Mesendoderm (in vitro differentiated cells): ENCODE data around the gene ZNF140.

Experiments used
- DNase-seq: peaks from one replicate; pipeline ENCODE4 v3.0.0; 2013
- H2AK5ac ChIP-seq: 2 replicates; pipeline ENCODE4 v1.6.1; 2013; ENCODE audit warnings: low read length, inconsistent platforms
- H2BK120ac ChIP-seq: 2 replicates; pipeline ENCODE4 v1.6.1; 2013; ENCODE audit warnings: low read depth, mild to moderate bottlenecking, low read length, moderate library complexity, mixed read lengths
- H2BK15ac ChIP-seq: replicated peaks from 2 replicates; pipeline ENCODE4 v1.6.1; 2013; ENCODE audit warnings: low read depth, mild to moderate bottlenecking, moderate library complexity
- H2BK5ac ChIP-seq: 2 replicates; pipeline ENCODE4 v1.6.1; 2013; ENCODE audit warnings: low read length, inconsistent platforms
- H3K18ac ChIP-seq: 2 replicates; pipeline ENCODE4 v1.6.1; 2013; ENCODE audit warnings: mild to moderate bottlenecking, low read length, mixed read lengths
- H3K23ac ChIP-seq: one replicate; pipeline ENCODE4 v1.6.1; 2013; ENCODE audit warnings: low read length
- H3K27ac ChIP-seq: 2 replicates; pipeline ENCODE4 v1.5.1; 2013; ENCODE audit warnings: low read depth, mild to moderate bottlenecking, inconsistent platforms, low read length, moderate library complexity
- H3K27me3 ChIP-seq: 2 replicates; pipeline ENCODE4 v1.6.1; 2013; ENCODE audit warnings: low read length, control low read depth, mild to moderate bottlenecking, inconsistent platforms; ENCODE audit not compliant: insufficient read depth, poor library complexity
- H3K36me3 ChIP-seq: 2 replicates; pipeline ENCODE4 v1.6.1; 2013; ENCODE audit warnings: low read length, inconsistent platforms; ENCODE audit not compliant: control insufficient read depth, insufficient read depth
- H3K4ac ChIP-seq: one replicate; pipeline ENCODE4 v1.6.1; 2013; ENCODE audit warnings: low read depth, mild to moderate bottlenecking, low read length, moderate library complexity
- H3K4me1 ChIP-seq: 2 replicates; pipeline ENCODE4 v1.6.1; 2013; ENCODE audit warnings: low read depth, low read length, inconsistent platforms; ENCODE audit not compliant: control insufficient read depth
- H3K4me2 ChIP-seq: 2 replicates; pipeline ENCODE4 v1.6.1; 2013; ENCODE audit warnings: low read length
- H3K4me3 ChIP-seq: 2 replicates; pipeline ENCODE4 v1.5.1; 2013; ENCODE audit warnings: mild to moderate bottlenecking, low read length
- H3K56ac ChIP-seq: one replicate; pipeline ENCODE4 v1.6.1; 2013; ENCODE audit warnings: low read length
- H3K79me1 ChIP-seq: 2 replicates; pipeline ENCODE4 v1.6.1; 2013; ENCODE audit warnings: low read length, inconsistent platforms
- H3K79me2 ChIP-seq: 2 replicates; pipeline ENCODE4 v1.6.1; 2013; ENCODE audit warnings: mild to moderate bottlenecking, low read length; ENCODE audit not compliant: control insufficient read depth, insufficient read depth
- H3K9ac ChIP-seq: 2 replicates; pipeline ENCODE4 v1.6.1; 2013; ENCODE audit warnings: low read length, inconsistent platforms
- H4K5ac ChIP-seq: one replicate; pipeline ENCODE4 v1.6.1; 2013; ENCODE audit warnings: low read length
- H4K8ac ChIP-seq: one replicate; pipeline ENCODE4 v1.6.1; 2013; ENCODE audit warnings: low read depth, mild to moderate bottlenecking, control low read depth, low read length, moderate library complexity
- WGBS: extraction: QIAGEN DNeasy Blood & Tissue Kit; methylation state at CpG from one replicate; pipeline ENCODE4 v1.1.7; 2013; ENCODE audit warnings: low lambda C conversion rate, missing lambda C conversion rate; ENCODE audit not compliant: insufficient coverage; ENCODE audit errors: extremely low coverage; 5-methylcytosine and 5-hydroxymethylcytosine counted together

Gene ZNF140

DNA sequence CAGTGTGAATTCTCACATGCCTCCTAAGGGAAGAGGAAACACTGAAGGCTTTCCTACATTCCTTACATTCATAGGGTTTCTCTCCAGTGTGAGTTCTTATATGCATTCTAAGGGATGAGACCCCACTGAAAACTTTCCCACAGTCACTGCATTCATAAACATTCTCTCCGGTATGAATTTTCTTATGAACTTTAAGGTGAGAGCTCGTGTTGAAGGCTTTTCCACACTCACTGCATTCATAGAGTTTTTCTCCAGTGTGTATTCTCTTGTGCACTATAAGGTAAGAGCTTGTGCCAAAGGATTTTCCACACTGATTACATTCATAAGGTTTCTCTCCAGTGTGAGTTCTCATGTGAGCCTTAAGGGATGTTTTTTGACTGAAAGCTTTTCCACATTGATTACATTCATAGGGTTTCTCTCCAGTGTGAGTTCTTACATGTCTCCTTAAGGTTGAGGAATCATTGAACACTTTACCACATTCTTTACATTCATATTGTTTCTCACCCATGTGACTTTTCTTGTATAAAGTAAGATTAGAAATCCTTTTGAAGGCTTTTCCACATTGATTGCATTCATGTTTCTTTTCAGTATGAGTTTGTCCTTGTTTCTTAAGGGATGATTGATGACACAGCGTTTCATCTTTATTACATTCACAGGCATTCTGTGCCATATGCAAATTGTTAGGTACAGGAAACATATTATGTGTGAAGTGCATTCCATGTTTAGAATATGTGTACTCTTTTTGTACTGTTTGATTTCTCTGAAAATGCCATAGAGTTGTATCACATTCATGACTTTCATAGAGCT lies 39.9 kb downstream of the ZNF140 start:
- no peak overlapping the region for H3K4me2 ChIP-seq
- no peak overlapping the region for H3K18ac ChIP-seq
- peaks cover 7% of the 10 kb centered on the region for H3K36me3 ChIP-seq
- H2BK5ac ChIP-seq = no peak overlapping the region
- WGBS = no CpG with 5 or more reads among the region's 3 CpGs
- no peak overlapping the region for H3K56ac ChIP-seq
- no peak overlapping the region for H2BK120ac ChIP-seq
- no peaks in the 10 kb centered on the region for H3K27me3 ChIP-seq
- no peak overlapping the region for H3K4ac ChIP-seq
- H2BK15ac ChIP-seq = no peak overlapping the region
- H3K9ac ChIP-seq = no peak overlapping the region
- H3K4me3 ChIP-seq = no peak overlapping the region
- no peak overlapping the region for H3K23ac ChIP-seq
- no peaks in the 10 kb centered on the region for H3K4me1 ChIP-seq
- H2AK5ac ChIP-seq = no peak overlapping the region
- no peak overlapping the region for H3K27ac ChIP-seq
- no peak overlapping the region for H4K8ac ChIP-seq
- no peaks in the 10 kb centered on the region for H3K79me2 ChIP-seq
- peaks cover under 1% of the 10 kb centered on the region for H3K79me1 ChIP-seq
- no peak overlapping the region for H4K5ac ChIP-seq
- peak; percentile 21 for DNase-seq

GRCh38 chr12:133124674-133125073 lies 44.0 kb downstream of the ZNF140 start:
- Histone ChIP-seq H3K36me3 (peaks cover 5% of the 10 kb centered on the region), H2BK120ac (no peak overlapping the region), H4K8ac (no peak overlapping the region), H3K79me2 (no peaks in the 10 kb centered on the region), H2BK5ac (no peak overlapping the region), H2AK5ac (no peak overlapping the region), H3K4ac (no peak overlapping the region), H3K9ac (no peak overlapping the region), H3K4me3 (no peak overlapping the region), H3K4me2 (no peak overlapping the region), H3K79me1 (peaks cover 2% of the 10 kb centered on the region), H3K27me3 (no peaks in the 10 kb centered on the region), H4K5ac (no peak overlapping the region), H3K18ac (no peak overlapping the region), H3K56ac (no peak overlapping the region), H3K27ac (no peak overlapping the region), H3K23ac (no peak overlapping the region), H2BK15ac (no peak overlapping the region), H3K4me1 (no peaks in the 10 kb centered on the region)
- no CpG with 5 or more reads among the region's 2 CpGs for WGBS
- DNase-seq = no peak

- H4K8ac ChIP-seq = no peak overlapping the region
- no CpG with 5 or more reads among the region's 26 CpGs for WGBS
- H3K4me3 ChIP-seq = peak overlapping the region; percentile 92
- H3K56ac ChIP-seq = peak overlapping the region; percentile 97
- H3K79me2 ChIP-seq = no peaks in the 10 kb centered on the region
- no peaks in the 10 kb centered on the region for H3K36me3 ChIP-seq
- H4K5ac ChIP-seq = no peak overlapping the region
- peak overlapping the region; percentile 87 for H3K9ac ChIP-seq
- H3K79me1 ChIP-seq = peaks cover 2% of the 10 kb centered on the region
- peak overlapping the region; percentile 78 for H3K27ac ChIP-seq
- H3K4ac ChIP-seq = peak overlapping the region; percentile 8
- H2BK5ac ChIP-seq = no peak overlapping the region
- no peak overlapping the region for H2BK15ac ChIP-seq
- no peak overlapping the region for H2BK120ac ChIP-seq
- no peaks in the 10 kb centered on the region for H3K4me1 ChIP-seq
- H3K27me3 ChIP-seq = no peaks in the 10 kb centered on the region
- H3K4me2 ChIP-seq = peak overlapping the region; percentile 29
- H3K23ac ChIP-seq = no peak overlapping the region
- H3K18ac ChIP-seq = peak overlapping the region; percentile 13
- DNase-seq = no peak
- no peak overlapping the region for H2AK5ac ChIP-seq
Measured at GRCh38 chr12:133129368-133130037, 48.8 kb downstream of the ZNF140 start.

DNA sequence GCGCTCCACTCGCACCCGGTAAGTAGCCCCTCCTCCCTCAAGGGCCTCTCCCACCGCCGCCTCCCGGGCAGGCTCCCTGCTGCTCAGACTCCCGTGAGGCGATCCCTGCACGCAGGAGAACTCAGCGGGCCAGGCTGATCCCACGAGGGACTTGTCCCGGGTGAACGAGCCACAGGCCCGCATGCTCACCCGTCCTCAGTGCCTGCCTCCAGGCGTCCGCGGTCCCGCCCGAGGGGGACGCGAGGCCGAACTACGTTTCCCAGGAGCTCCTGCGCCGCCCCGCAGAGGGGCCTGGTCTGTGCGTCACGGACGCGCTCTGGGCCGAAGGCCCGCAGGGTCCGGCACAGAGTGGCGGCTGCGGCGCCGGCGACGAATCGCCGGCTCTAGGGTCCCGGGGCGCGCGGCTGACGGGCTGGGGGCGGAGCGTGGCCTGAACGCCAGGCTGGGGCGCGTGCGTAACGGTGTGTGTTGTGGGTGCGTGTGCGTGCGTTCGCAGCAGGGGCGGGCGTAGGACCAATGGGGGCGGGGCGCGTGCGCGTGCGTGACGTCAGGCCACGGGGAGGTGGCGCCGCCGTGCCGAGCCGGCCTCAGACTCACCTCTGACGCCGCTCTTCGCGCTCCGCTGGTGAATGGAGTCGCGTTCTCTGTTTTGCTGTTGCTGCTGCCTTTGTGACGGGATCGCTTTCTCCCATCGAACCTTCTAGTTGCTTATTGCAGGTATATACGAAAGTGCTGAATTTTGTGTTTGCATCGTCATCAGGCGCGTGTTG lies 49.5 kb downstream of the ZNF140 start, which contains the start of the genes ZNF10 and ZNF891:
Gene ZNF10 (plus strand): TSS at position 590 of the 770 bp plus-strand sequence. CDS start 13,866 bp downstream, outside the sequence.
Gene ZNF891 (minus strand): TSS at position 237 of the 770 bp plus-strand sequence. CDS start 8,356 bp downstream, outside the sequence.
- peak within 1 kb of the TSS; percentile 30 for H4K8ac ChIP-seq

GRCh38 chr12:133130808-133131128 lies 50.0 kb downstream of the ZNF140 start:
- DNase-seq = no peak
- peaks cover 4% of the 10 kb centered on the region for H3K36me3 ChIP-seq

More for the DNA sequence above, 49.5 kb downstream of the ZNF140 start, which contains the start of the genes ZNF10 and ZNF891:
- peak; percentile 97 for DNase-seq
- Histone ChIP-seq H3K56ac (peak within 1 kb of the TSS; percentile 97), H3K4ac (peak within 1 kb of the TSS; percentile 8), H2BK5ac (no peak within 1 kb of the TSS), H3K79me2 (no peaks in the 10 kb centered on the region), H3K4me1 (no peaks in the 10 kb centered on the region), H3K4me3 (peak within 1 kb of the TSS; percentile 92), H3K4me2 (peak within 1 kb of the TSS; percentile 62), H3K27ac (peak within 1 kb of the TSS; percentile 78), H3K9ac (peak within 1 kb of the TSS; percentile 87), H2BK15ac (no peak within 1 kb of the TSS), H4K5ac (no peak within 1 kb of the TSS), H3K27me3 (no peaks in the 10 kb centered on the region), H3K36me3 (peaks cover 2% of the 10 kb centered on the region), H2AK5ac (no peak within 1 kb of the TSS), H3K18ac (peak within 1 kb of the TSS; percentile 13), H3K79me1 (peaks cover 2% of the 10 kb centered on the region), H3K23ac (no peak within 1 kb of the TSS), H2BK120ac (no peak within 1 kb of the TSS)
- no CpG with 5 or more reads among the region's 87 CpGs for WGBS

More at GRCh38 chr12:133130808-133131128, 50.0 kb downstream of the ZNF140 start:
- H2BK15ac ChIP-seq = no peak overlapping the region
- H3K4me1 ChIP-seq = no peaks in the 10 kb centered on the region
- H3K56ac ChIP-seq = peak overlapping the region; percentile 88
- no peak overlapping the region for H2AK5ac ChIP-seq
- peak overlapping the region; percentile 81 for H3K9ac ChIP-seq
- H3K23ac ChIP-seq = no peak overlapping the region
- peak overlapping the region; percentile 62 for H3K4me2 ChIP-seq
- H2BK5ac ChIP-seq = no peak overlapping the region
- peak overlapping the region; percentile 66 for H3K4me3 ChIP-seq
- WGBS = no CpG with 5 or more reads among the region's 17 CpGs
- peak overlapping the region; percentile 54 for H3K27ac ChIP-seq
- H2BK120ac ChIP-seq = no peak overlapping the region
- H4K5ac ChIP-seq = no peak overlapping the region
- no peak overlapping the region for H3K18ac ChIP-seq
- H3K4ac ChIP-seq = no peak overlapping the region
- H3K79me2 ChIP-seq = no peaks in the 10 kb centered on the region
- H4K8ac ChIP-seq = no peak overlapping the region
- H3K27me3 ChIP-seq = no peaks in the 10 kb centered on the region
- no peaks in the 10 kb centered on the region for H3K79me1 ChIP-seq
